GM12878 (cell line): ENCODE results near the gene TSR3.

Source experiments
- CBX5 ChIP-seq: sonication (generic); IDR thresholded peaks from 2 replicates; pipeline ENCODE4 v1.6.1; 2016; ENCODE audit warnings: low read depth, moderate library complexity, mild to moderate bottlenecking, inconsistent platforms
- CREB1 ChIP-seq: IDR thresholded peaks from 2 replicates; pipeline ENCODE4 v1.6.1; 2012; ENCODE audit warnings: low read depth, mild to moderate bottlenecking, inconsistent platforms
- FOXK2 ChIP-seq: fragments of 450-650 bp; IDR thresholded peaks from 2 replicates; pipeline ENCODE4 v1.6.1; 2017; ENCODE audit warnings: mild to moderate bottlenecking, moderate library complexity
- HDGF ChIP-seq: fragments of 450-650 bp; IDR thresholded peaks from 2 replicates; pipeline ENCODE4 v1.6.1; 2016; ENCODE audit warnings: antibody characterized with exemption
- POLR2A ChIP-seq: IDR thresholded peaks from 2 replicates; pipeline ENCODE4 v1.6.1; 2011; ENCODE audit warnings: low read depth, mild to moderate bottlenecking, low read length
- SIX5 ChIP-seq: IDR thresholded peaks from 2 replicates; pipeline ENCODE4 v1.6.1; 2011; ENCODE audit warnings: mild to moderate bottlenecking, low read depth, low read length, moderate library complexity; ENCODE audit not compliant: severe bottlenecking
- SUZ12 ChIP-seq: fragments of 200-600 bp; sonication (generic); IDR thresholded peaks from one replicate; pipeline ENCODE4 v1.6.1; 2018; ENCODE audit warnings: antibody characterized with exemption, mild to moderate bottlenecking; ENCODE audit not compliant: unreplicated experiment
- TF ChIP-seq, protein P1 (sequence below), 3 experiments: IDR thresholded peaks in 2 of 3; conservative IDR thresholded peaks in 1 of 3; 2 replicates each; pipeline ENCODE4 v1.5.1; 2011; ENCODE audit warnings: low read depth in 3 of 3, low read length in 3 of 3, mild to moderate bottlenecking in 3 of 3, control low read depth in 2 of 3, moderate library complexity in 2 of 3, inconsistent platforms in 1 of 3, mixed read lengths in 1 of 3; ENCODE audit not compliant: control insufficient read depth in 2 of 3, insufficient read depth in 1 of 3; ENCODE audit errors: extremely low read depth in 1 of 3

DNA sequence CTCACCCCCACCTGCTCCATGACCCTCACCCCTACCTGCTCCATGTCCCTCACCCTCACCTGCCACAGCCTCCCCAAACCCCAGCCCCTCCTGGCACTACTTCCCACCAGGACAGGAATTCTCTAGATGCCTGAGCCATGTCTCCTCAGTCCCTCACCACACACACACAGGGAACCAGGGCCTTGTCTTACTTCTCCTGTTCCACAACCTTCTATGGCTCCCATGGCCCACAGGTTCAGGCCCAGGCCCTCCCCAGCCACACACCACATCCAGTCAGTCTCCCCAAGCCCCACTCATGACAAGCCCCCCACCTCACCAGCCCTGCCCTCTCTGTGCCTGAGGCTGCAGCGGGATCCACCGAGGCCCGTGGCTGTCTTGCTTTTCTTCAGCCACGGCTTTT, 45.3 kb downstream of the TSR3 start:
- TF ChIP-seq POLR2A (no peak), CBX5 (no peak), CREB1 (no peak), SIX5 (no peak), HDGF (no peak), FOXK2 (no peak), SUZ12 (no peak)
- TF ChIP-seq, protein P1, sequence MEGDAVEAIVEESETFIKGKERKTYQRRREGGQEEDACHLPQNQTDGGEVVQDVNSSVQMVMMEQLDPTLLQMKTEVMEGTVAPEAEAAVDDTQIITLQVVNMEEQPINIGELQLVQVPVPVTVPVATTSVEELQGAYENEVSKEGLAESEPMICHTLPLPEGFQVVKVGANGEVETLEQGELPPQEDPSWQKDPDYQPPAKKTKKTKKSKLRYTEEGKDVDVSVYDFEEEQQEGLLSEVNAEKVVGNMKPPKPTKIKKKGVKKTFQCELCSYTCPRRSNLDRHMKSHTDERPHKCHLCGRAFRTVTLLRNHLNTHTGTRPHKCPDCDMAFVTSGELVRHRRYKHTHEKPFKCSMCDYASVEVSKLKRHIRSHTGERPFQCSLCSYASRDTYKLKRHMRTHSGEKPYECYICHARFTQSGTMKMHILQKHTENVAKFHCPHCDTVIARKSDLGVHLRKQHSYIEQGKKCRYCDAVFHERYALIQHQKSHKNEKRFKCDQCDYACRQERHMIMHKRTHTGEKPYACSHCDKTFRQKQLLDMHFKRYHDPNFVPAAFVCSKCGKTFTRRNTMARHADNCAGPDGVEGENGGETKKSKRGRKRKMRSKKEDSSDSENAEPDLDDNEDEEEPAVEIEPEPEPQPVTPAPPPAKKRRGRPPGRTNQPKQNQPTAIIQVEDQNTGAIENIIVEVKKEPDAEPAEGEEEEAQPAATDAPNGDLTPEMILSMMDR (IDR thresholded peaks at IDR 0.05 in 2 of 3, conservative IDR thresholded peaks at IDR 0.05 in 1 of 3; ENCODE audit: control insufficient read depth in 2 of 3, extremely low read depth in 1 of 3, insufficient read depth in 1 of 3, low read depth in 3 of 3, low read length in 3 of 3), result no peak
